Kidney epithelial cell (primary cell): ENCODE data around the gene LLGL1. TPM values are rescaled to one million over a fixed set of nuclear protein-coding genes. Genes with fewer than 3 reads are reported as not detected.

ENCODE experiments used
- DNase-seq: peaks from one replicate; pipeline ENCODE4 v3.0.0-alpha.2; 2010; ENCODE audit warnings: low read depth
- H3K27me3 ChIP-seq: 2 replicates; pipeline ENCODE4 v1.6.0; 2011; ENCODE audit warnings: low read length; ENCODE audit not compliant: control insufficient read depth, insufficient read depth
- H3K36me3 ChIP-seq: 2 replicates; pipeline ENCODE4 v1.5.1; 2011; ENCODE audit warnings: low read length; ENCODE audit not compliant: control insufficient read depth, insufficient read depth
- H3K4me3 ChIP-seq: 2 replicates; pipeline ENCODE4 v1.5.1; 2011; ENCODE audit warnings: low read depth, mild to moderate bottlenecking, control low read depth, low read length
- CTCF ChIP-seq: IDR thresholded peaks from 2 replicates; pipeline ENCODE4 v1.5.1; 2011; ENCODE audit warnings: mild to moderate bottlenecking, moderate library complexity, low read length, control low read depth, inconsistent platforms; ENCODE audit not compliant: insufficient read depth, poor library complexity, severe bottlenecking
- total RNA-seq: library from RNA; depleted of rRNA; stranded (reverse); fragments of >200 nt; gene quantifications from 2 replicates; pipeline ENCODE4 v1.2.3, GENCODE V29; 2015

The LLGL1 gene
- total RNA-seq, 1 donor from 2014 or later, result 53.7 TPM

- Histone ChIP-seq H3K27me3 (no peaks in the 10 kb centered on the region), H3K36me3 (no peaks in the 10 kb centered on the region), H3K4me3 (peak overlapping the region; percentile 7)
- no peak for TF ChIP-seq CTCF
- DNase-seq, result no peak
These were observed 881 bp upstream of the LLGL1 start for GRCh38 chr17:18224387-18225120.

- no peak for TF ChIP-seq CTCF
- DNase-seq, result no peak
- H3K27me3 ChIP-seq, result no peaks in the 10 kb centered on the region
- H3K4me3 ChIP-seq, result peak overlapping the region; percentile 68
- no peaks in the 10 kb centered on the region for H3K36me3 ChIP-seq
These were observed 328 bp downstream of the LLGL1 start for GRCh38 chr17:18225642-18226283.

- H3K36me3 ChIP-seq, result no peaks in the 10 kb centered on the region
- H3K27me3 ChIP-seq, result no peaks in the 10 kb centered on the region
- H3K4me3 ChIP-seq, result peak overlapping the region; percentile 68
- no peak for DNase-seq
- TF ChIP-seq CTCF, result no peak
These were observed 980 bp downstream of the LLGL1 start for GRCh38 chr17:18226284-18226945.

- DNase-seq, result no peak
- no peaks in the 10 kb centered on the region for H3K36me3 ChIP-seq
- TF ChIP-seq CTCF, result no peak
These were observed 2.2 kb downstream of the LLGL1 start for GRCh38 chr17:18227635-18228034.

GRCh38 chr17:18228176-18228682 is 2.8 kb downstream of the LLGL1 start:
- TF ChIP-seq CTCF, result no peak
- DNase-seq, result no peak
- no peaks in the 10 kb centered on the region for H3K27me3 ChIP-seq
- H3K4me3 ChIP-seq, result no peak overlapping the region
- H3K36me3 ChIP-seq, result no peaks in the 10 kb centered on the region

More at GRCh38 chr17:18227635-18228034, 2.2 kb downstream of the LLGL1 start:
- Histone ChIP-seq H3K27me3 (no peaks in the 10 kb centered on the region), H3K4me3 (no peak overlapping the region)
